SK-N-SH treated with all-trans-retinoic acid at 6 μM for 48 hours (cell line): ENCODE measurements around the gene PRICKLE3.

ENCODE experiments used
- CSDC2 ChIP-seq: fragments of 250-450 bp; sonication (Bioruptor Pico); IDR thresholded peaks from 2 replicates; pipeline ENCODE4 v1.5.0; 2020; ENCODE audit warnings: mild to moderate bottlenecking, moderate library complexity
- GLIS3 ChIP-seq: fragments of 250-450 bp; sonication (Bioruptor Pico); IDR thresholded peaks from 2 replicates; pipeline ENCODE4 v1.5.0; 2020; ENCODE audit warnings: mild to moderate bottlenecking, moderate library complexity
- POU6F1 ChIP-seq: fragments of 250-450 bp; sonication (Bioruptor Pico); IDR thresholded peaks from 2 replicates; pipeline ENCODE4 v1.8.0; 2021; ENCODE audit warnings: low read depth, mild to moderate bottlenecking, moderate library complexity, borderline replicate concordance
- RARB ChIP-seq: fragments of 250-450 bp; sonication (Bioruptor Pico); IDR thresholded peaks from 2 replicates; pipeline ENCODE4 v1.8.0; 2021; ENCODE audit warnings: mild to moderate bottlenecking, moderate library complexity
- ZNF565 ChIP-seq: fragments of 450-650 bp; formaldehyde crosslinking; conservative IDR thresholded peaks from 2 replicates; pipeline ENCODE4 v1.5.0; 2020; ENCODE audit warnings: low read depth, mild to moderate bottlenecking, moderate library complexity
- ZNF70 ChIP-seq: fragments of 450-650 bp; formaldehyde crosslinking; IDR thresholded peaks from 2 replicates; pipeline ENCODE4 v1.5.0; 2020; ENCODE audit warnings: mild to moderate bottlenecking, moderate library complexity
- ZNF8 ChIP-seq: fragments of 450-650 bp; formaldehyde crosslinking; IDR thresholded peaks from 2 replicates; pipeline ENCODE4 v1.5.0; 2020; ENCODE audit warnings: mild to moderate bottlenecking, moderate library complexity
- TF ChIP-seq, protein P1 (sequence below): fragments of 250-450 bp; sonication (Bioruptor Pico); IDR thresholded peaks from 2 replicates; pipeline ENCODE4 v1.5.1; 2020; ENCODE audit warnings: low read depth, mild to moderate bottlenecking, moderate library complexity
- TF ChIP-seq, protein P2 (sequence below): fragments of 250-450 bp; sonication (Bioruptor Pico); IDR thresholded peaks from 2 replicates; pipeline ENCODE4 v1.8.0; 2020; ENCODE audit warnings: mild to moderate bottlenecking, moderate library complexity, borderline replicate concordance

DNA sequence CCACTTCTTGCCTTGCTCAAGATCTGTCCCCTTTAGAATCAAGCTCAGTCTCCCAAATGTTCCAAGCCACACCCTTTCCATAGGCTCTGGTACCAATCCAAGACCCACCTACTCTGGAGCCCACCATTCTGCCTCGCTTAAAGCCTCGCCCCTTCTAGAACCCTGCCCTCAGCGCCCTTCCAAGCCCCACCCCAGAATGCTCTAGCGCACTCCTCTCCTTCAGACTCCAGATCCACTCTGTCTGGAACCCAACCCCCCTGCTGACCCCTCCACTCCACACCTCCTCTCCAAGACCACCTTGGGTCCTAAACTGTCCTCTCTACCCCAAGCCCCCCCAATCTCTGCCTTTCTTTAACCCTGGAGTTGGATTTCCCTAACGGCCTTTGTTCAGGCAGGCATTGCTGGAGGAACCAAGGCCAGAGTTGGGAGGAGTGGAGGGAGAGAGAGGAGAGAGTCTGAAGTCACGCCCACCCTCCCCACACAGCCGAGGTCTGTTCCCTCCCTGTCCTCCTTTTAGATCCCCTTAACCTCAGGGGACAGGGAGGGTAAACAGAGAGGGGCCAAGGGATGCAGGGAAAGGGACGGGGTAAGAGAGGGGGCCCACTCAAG, 2.4 kb upstream of the PRICKLE3 start:
- TF ChIP-seq, protein P1, sequence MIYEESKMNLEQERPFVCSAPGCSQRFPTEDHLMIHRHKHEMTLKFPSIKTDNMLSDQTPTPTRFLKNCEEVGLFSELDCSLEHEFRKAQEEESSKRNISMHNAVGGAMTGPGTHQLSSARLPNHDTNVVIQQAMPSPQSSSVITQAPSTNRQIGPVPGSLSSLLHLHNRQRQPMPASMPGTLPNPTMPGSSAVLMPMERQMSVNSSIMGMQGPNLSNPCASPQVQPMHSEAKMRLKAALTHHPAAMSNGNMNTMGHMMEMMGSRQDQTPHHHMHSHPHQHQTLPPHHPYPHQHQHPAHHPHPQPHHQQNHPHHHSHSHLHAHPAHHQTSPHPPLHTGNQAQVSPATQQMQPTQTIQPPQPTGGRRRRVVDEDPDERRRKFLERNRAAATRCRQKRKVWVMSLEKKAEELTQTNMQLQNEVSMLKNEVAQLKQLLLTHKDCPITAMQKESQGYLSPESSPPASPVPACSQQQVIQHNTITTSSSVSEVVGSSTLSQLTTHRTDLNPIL (CRISPR knock-in tag): no peak
- TF ChIP-seq ZNF565 (CRISPR knock-in tag) (no peak), RARB (CRISPR knock-in tag) (no peak), POU6F1 (CRISPR knock-in tag) (no peak), ZNF70 (CRISPR knock-in tag) (no peak), ZNF8 (CRISPR knock-in tag) (no peak), CSDC2 (no peak), GLIS3 (CRISPR knock-in tag) (no peak)
- TF ChIP-seq, protein P2, sequence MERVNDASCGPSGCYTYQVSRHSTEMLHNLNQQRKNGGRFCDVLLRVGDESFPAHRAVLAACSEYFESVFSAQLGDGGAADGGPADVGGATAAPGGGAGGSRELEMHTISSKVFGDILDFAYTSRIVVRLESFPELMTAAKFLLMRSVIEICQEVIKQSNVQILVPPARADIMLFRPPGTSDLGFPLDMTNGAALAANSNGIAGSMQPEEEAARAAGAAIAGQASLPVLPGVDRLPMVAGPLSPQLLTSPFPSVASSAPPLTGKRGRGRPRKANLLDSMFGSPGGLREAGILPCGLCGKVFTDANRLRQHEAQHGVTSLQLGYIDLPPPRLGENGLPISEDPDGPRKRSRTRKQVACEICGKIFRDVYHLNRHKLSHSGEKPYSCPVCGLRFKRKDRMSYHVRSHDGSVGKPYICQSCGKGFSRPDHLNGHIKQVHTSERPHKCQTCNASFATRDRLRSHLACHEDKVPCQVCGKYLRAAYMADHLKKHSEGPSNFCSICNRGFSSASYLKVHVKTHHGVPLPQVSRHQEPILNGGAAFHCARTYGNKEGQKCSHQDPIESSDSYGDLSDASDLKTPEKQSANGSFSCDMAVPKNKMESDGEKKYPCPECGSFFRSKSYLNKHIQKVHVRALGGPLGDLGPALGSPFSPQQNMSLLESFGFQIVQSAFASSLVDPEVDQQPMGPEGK (CRISPR knock-in tag): no peak
